HG03175 (cell line): Measurements from ENCODE around the gene UBE2D2.
"Not testable (repeated sequence)": the region's sequence is repeated elsewhere in the genome, so short reads cannot be mapped to it uniquely, and the experiment has no call there.

ENCODE experiments used
- ATAC-seq: cut with Tn5 transposase; IDR thresholded peaks from one replicate; pipeline ENCODE4 v1.9.1; 2021; ENCODE audit warnings: mild to moderate bottlenecking, moderate library complexity; ENCODE audit not compliant: unreplicated experiment

Gene UBE2D2

GRCh38 chr5:139546593-139546992 is 14.5 kb upstream of the UBE2D2 start:
- ATAC-seq: not testable (repeated sequence)

DNA sequence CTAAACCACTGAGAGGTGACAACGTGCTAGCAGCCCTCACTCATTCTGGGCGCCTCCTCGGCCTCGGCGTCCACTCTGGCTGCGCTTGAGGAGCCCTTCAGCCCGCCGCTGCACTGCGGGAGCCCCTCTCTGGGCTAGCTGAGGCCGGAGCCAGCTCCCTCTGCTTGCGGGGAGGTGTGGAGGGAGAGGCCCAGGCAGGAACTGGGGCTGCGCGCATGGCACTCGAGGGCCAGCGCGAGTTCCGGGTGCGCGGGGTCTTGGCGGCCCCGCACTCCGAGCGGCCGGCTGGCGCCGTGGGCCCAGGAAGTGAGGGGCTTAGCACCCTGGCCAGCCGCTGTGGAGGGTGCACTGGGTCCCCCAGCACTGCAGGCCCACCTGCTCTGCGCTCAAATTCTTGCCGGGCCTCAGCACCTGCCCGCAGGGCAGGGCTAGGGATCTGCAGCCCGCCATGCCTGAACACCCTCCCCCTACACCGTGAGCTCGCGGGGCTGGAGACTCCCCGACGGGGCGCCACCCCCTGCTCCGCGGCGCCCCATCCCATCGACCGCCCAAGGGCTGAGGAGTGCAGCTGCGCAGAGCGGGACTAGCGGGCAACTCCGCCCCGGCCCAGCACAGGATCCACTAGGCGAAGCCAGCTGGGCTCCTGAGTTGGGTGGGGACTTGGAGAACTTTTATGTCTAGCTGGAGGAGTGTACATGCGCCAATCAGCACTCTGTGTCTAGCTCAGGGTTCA is 11.8 kb upstream of the UBE2D2 start:
- no peak for ATAC-seq

GRCh38 chr5:139550051-139550872 is 10.9 kb upstream of the UBE2D2 start:
- not testable (repeated sequence) for ATAC-seq

GRCh38 chr5:139551191-139551889 is 9.8 kb upstream of the UBE2D2 start:
- no peak for ATAC-seq

GRCh38 chr5:139552893-139553575 is 8.1 kb upstream of the UBE2D2 start:
- no peak for ATAC-seq

- no peak for ATAC-seq
These were observed 6.9 kb upstream of the UBE2D2 start for GRCh38 chr5:139554264-139554663.

DNA sequence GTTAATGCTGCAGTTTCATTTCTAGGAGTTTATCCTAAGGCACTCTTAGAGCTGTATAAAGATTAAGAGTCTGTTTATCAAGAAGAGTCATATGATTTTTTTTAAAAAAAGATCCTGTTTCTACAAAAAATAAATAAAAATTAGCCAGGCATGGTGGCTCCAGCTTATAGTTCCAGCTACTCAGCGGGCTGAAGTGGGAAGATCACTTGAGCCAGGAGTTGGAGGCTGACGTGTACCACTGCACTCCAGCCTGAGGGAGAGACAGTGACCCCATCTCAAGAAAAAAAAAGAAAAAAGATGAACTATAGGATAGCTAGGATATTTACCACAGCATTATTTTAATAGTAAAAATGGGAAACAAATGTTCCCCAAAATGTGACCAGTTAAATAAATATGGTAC is 3.3 kb upstream of the UBE2D2 start:
- no peak for ATAC-seq

DNA sequence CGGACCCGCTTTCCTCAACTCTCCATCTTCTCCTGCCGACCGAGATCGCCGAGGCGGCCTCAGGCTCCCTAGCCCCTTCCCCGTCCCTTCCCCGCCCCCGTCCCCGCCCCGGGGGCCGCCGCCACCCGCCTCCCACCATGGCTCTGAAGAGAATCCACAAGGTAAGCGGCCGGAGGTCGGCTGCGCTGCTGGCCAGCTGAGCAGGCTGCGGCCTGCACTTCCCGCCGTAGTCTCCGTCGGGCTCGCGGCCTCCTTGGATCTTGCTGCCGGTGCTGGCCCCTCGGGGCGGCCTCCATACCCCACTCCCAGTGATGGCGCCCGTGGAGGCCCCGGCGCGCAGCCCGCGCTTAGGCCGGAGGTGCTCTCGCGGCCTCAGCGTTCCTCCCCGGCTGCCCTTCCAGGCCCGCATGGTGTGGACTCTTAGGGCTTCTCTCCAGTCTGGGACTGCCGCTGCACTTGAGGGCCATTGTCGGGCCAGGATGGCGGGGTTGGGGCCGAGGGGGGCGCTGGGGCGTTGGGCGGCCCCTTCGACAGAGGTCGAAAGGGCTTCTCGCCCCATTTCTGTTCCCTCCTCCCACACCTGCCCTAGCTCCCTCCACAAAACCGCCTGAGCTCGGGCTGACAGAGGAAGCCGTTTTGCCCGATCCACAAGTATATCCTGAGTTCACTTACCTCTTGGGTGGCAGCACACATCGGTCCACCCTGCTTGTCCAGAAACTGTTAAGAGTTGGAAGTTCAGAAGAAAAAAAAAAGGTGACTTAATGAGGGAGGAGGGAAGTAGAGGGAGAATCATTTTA is 714 bp downstream of the UBE2D2 start:
- ATAC-seq: peak; percentile 19

DNA sequence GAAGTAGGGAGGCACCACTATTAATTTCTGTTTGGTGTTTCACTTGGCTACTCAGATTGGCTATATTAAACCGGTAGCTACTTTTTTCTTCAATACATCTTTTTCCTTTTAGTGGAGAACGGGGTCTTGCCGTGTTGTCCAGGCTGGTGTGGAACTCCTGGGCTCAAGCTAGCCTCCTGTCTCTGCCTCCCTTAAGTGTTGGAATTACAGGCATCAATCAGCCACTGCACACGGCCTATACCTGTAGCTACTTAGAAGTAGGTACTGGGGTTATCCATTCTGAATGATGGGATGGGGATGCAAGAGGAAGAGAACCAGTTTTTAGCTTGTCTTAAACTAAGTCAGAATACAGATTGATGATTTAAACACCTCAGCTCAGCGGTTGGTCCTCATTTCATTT is 1.7 kb downstream of the UBE2D2 start:
- no peak for ATAC-seq

GRCh38 chr5:139565411-139566305 is 4.5 kb downstream of the UBE2D2 start:
- peak; percentile 47 for ATAC-seq

GRCh38 chr5:139566611-139567010 is 5.5 kb downstream of the UBE2D2 start:
- no peak for ATAC-seq

- no peak for ATAC-seq
These were observed 8.3 kb downstream of the UBE2D2 start for GRCh38 chr5:139569270-139569955.

GRCh38 chr5:139571543-139571942 is 10.4 kb downstream of the UBE2D2 start:
- no peak for ATAC-seq

- no peak for ATAC-seq
These were observed 10.8 kb downstream of the UBE2D2 start for GRCh38 chr5:139571966-139572365.

DNA sequence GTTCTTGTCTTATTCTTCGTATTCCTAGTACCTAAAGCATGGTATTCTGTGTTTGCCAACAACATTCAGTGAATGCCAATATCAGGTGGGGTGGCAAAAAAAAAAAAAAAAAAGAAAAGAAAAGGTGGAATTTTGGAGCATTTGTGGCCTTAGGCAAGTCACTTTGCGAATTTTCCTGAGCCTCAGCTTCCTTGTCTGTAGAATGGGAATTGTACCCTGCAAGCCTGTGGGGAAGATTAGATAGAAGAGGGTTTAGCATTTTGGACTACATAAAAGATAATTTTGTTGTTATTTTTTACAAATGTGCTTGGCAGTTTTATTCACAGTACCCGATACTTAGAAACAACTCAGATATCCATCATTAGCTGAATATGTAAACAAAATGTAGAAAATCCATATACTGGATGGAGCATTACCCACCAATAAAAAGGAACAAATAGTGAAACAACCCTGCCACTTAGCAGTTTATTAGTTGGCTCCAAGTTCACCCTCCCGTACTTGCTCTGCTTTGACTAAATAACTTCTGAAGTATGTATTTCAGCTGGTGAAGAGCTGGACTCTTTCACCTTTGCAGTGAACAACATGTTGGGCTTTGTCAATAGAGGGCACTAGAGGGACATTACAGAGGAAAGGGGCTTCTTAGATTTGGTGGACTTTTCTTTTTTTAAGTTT is 13.6 kb downstream of the UBE2D2 start:
- ATAC-seq: no peak

DNA sequence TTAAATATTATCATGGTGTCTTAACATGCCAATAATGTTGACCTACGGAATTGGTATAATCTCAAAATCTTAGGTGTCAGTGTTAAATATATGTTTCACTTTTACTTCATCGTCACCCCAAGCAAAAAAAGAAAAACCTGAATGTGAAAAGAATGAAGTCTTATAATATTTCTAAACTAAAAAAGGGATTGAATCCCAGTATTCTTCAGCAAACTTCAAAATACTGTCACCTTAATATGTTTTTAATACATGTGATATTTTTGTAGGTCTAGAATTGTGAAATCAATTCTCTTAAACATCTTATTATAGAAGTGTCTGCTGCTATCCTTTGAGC is 14.1 kb downstream of the UBE2D2 start:
- ATAC-seq: no peak

DNA sequence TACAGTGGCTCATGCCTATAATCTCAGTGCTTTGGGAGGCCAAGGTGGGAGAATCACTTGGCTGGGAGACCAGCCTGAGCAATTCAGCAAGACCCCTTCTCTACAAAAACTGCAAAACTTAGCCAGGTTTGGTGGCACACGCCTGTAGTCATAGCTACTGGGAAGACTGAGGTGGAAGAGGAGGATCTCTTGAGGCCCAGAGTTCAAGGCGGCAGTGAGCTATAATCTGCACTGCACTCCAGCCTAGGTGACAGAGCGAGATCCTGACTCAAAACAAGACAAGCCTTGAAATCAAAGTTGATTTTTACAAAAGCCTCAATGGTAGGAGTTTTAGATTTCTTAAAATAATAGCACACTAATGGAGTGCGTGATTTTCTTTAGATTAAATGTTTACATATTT is 14.6 kb downstream of the UBE2D2 start:
- ATAC-seq: no peak

DNA sequence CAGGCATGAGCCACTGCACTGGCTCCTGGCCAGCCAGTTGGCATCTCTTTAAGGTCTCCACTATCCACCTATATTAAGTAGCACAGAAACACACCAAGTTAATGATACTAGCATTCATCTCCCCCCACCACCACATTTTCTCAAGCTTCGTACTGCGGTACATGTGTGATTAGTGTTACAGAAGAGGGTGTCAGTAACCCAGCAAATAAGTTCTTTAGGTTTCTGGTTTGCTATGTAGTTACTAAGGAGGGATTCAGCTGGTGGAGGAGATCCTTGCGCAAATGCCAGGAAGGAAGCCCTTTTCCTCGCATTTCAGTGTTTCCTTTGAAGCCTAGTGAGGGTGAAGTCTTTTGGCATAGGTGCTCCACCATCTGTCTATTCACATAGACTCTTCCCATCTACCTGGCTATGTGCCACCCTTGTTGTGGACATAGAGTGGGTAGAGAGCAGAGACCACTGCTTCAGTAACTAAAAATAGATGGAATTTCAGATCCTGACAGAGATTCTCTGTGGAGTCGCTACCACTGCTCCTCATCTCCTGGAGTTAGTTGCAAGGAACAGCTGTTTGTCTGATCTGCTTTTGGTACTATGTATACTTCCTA is 16.7 kb downstream of the UBE2D2 start:
- ATAC-seq: no peak
